ENCODE measurements around the gene CCDC9B.

CCDC9B gene

DNA sequence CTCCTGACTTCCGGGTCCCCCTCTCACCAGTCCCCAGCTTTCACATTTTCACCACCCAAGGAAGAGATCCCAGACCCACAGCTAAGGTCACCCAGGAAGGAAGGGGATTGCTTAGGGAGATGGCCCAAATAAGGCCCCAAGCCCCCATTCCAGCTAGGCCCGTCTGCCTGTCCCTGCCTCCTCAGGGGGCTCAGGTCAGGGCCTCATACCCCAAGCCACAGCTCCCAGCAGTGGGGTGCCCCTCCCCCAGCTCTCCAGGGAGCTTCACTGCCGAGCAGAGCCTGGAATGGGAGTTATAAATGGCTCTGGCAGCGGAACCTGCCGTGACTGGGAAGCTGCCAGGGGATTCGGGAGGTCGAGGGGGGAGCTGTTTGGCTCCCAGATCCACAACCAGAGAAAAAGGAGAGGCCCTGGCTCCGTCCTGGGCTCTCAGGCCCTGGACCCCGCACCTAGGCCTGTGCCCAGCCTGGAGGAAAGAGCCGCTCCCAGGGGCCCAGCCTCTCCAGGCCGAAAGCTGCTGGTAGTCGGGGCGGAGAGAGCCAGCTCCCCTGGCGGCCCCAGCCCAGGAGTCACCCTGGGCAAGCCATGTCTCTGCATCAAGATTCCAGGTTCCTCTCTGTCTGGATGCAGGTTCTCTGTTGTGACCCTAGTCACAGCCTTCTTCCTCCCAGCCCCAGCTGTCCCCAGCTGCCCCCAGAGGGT, 550 bp downstream of the CCDC9B start:
- H3K9me3 Mint-ChIP-seq = no peaks in the 10 kb centered on the region

DNA sequence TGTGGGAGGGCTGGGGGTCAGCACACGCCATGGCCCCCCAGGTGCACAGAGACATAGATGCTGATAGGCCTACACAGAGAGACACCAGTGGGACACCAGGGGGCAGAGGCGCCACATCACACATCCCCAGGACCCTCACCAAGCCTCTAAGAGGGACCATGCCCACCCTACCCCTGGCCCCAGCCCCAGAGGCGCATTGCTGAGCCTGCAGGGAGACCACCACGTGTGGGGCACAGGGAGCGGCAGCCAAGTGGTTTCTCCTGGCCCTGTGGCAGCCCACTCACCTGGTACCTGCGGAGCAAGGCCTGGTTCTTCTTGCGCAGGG, 1.2 kb downstream of the CCDC9B start:
- Mint-ChIP-seq H3K27ac (no peak overlapping the region), H3K9me3 (no peaks in the 10 kb centered on the region), H3K27me3 (no peaks in the 10 kb centered on the region), H3K36me3 (no peaks in the 10 kb centered on the region), H3K4me1 (peaks cover 4% of the 10 kb centered on the region), H3K4me3 (no peak overlapping the region)

More for the DNA sequence above, 550 bp downstream of the CCDC9B start:
- Mint-ChIP-seq H3K36me3 (no peaks in the 10 kb centered on the region), H3K4me3 (no peak overlapping the region), H3K4me1 (peaks cover 4% of the 10 kb centered on the region), H3K27ac (no peak overlapping the region), H3K27me3 (no peaks in the 10 kb centered on the region)

GRCh38 chr15:40338921-40339620, 1.7 kb downstream of the CCDC9B start:
- H3K9me3 Mint-ChIP-seq = no peaks in the 10 kb centered on the region
- H3K4me3 Mint-ChIP-seq = no peak overlapping the region
- H3K36me3 Mint-ChIP-seq = no peaks in the 10 kb centered on the region
- peaks cover 9% of the 10 kb centered on the region for H3K4me1 Mint-ChIP-seq
- H3K27me3 Mint-ChIP-seq = no peaks in the 10 kb centered on the region
- no peak overlapping the region for H3K27ac Mint-ChIP-seq

GRCh38 chr15:40338041-40338657, 2.6 kb downstream of the CCDC9B start:
- Mint-ChIP-seq H3K4me3 (peak overlapping the region; percentile 49), H3K9me3 (no peaks in the 10 kb centered on the region), H3K4me1 (peaks cover 16% of the 10 kb centered on the region), H3K27me3 (no peaks in the 10 kb centered on the region), H3K36me3 (no peaks in the 10 kb centered on the region), H3K27ac (no peak overlapping the region)

DNA sequence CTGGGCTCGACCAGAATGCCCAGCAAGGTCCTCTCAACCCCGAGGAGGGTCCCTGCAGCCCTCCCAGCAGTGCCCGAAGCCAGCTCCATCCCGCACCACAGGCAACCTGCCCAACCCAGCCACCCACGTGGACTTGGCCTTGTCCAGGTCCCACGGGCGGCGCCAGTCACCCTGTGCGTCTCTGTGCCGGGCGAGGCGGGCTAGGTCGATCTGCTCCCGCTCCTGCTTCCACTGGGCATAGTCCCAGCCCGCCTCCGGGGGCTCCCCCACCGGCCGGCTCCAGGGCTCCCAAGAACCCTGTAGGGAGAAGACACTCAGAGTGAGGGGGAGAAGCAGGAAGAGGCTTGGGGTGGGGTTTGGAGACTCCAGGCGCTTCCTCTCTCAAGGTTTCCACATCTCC, 3.1 kb downstream of the CCDC9B start:
- no peaks in the 10 kb centered on the region for H3K27me3 Mint-ChIP-seq
- no peaks in the 10 kb centered on the region for H3K36me3 Mint-ChIP-seq
- peaks cover 16% of the 10 kb centered on the region for H3K4me1 Mint-ChIP-seq
- no peak overlapping the region for H3K27ac Mint-ChIP-seq
- no peaks in the 10 kb centered on the region for H3K9me3 Mint-ChIP-seq
- peak overlapping the region; percentile 49 for H3K4me3 Mint-ChIP-seq

GRCh38 chr15:40336744-40337122, 4.0 kb downstream of the CCDC9B start:
- no peaks in the 10 kb centered on the region for H3K27me3 Mint-ChIP-seq
- no peaks in the 10 kb centered on the region for H3K36me3 Mint-ChIP-seq
- H3K9me3 Mint-ChIP-seq = no peaks in the 10 kb centered on the region
- H3K4me3 Mint-ChIP-seq = no peak overlapping the region
- H3K4me1 Mint-ChIP-seq = peaks cover 16% of the 10 kb centered on the region
- no peak overlapping the region for H3K27ac Mint-ChIP-seq

- no peak overlapping the region for H3K27ac Mint-ChIP-seq
- H3K27me3 Mint-ChIP-seq = no peaks in the 10 kb centered on the region
- H3K4me3 Mint-ChIP-seq = no peak overlapping the region
- no peaks in the 10 kb centered on the region for H3K9me3 Mint-ChIP-seq
- H3K4me1 Mint-ChIP-seq = peaks cover 16% of the 10 kb centered on the region
- no peaks in the 10 kb centered on the region for H3K36me3 Mint-ChIP-seq
Measured at GRCh38 chr15:40335938-40336743, 4.6 kb downstream of the CCDC9B start.

GRCh38 chr15:40334941-40335795, 5.6 kb downstream of the CCDC9B start:
- H3K4me3 Mint-ChIP-seq = no peak overlapping the region
- H3K27ac Mint-ChIP-seq = no peak overlapping the region
- H3K27me3 Mint-ChIP-seq = no peaks in the 10 kb centered on the region
- no peaks in the 10 kb centered on the region for H3K9me3 Mint-ChIP-seq
- H3K4me1 Mint-ChIP-seq = peaks cover 16% of the 10 kb centered on the region
- no peaks in the 10 kb centered on the region for H3K36me3 Mint-ChIP-seq

GRCh38 chr15:40334541-40334940, 6.2 kb downstream of the CCDC9B start:
- Mint-ChIP-seq H3K27me3 (no peaks in the 10 kb centered on the region), H3K9me3 (no peaks in the 10 kb centered on the region), H3K27ac (no peak overlapping the region), H3K4me3 (no peak overlapping the region), H3K36me3 (no peaks in the 10 kb centered on the region), H3K4me1 (peaks cover 16% of the 10 kb centered on the region)

- H3K27me3 Mint-ChIP-seq = no peaks in the 10 kb centered on the region
- peak overlapping the region; percentile 76 for H3K27ac Mint-ChIP-seq
- H3K4me1 Mint-ChIP-seq = peaks cover 16% of the 10 kb centered on the region
- no peaks in the 10 kb centered on the region for H3K36me3 Mint-ChIP-seq
- peak overlapping the region; percentile 2 for H3K4me3 Mint-ChIP-seq
- no peaks in the 10 kb centered on the region for H3K9me3 Mint-ChIP-seq
Measured at GRCh38 chr15:40333922-40334492, 6.7 kb downstream of the CCDC9B start.

- Mint-ChIP-seq H3K4me1 (peaks cover 19% of the 10 kb centered on the region), H3K27me3 (no peaks in the 10 kb centered on the region), H3K4me3 (no peak overlapping the region), H3K9me3 (no peaks in the 10 kb centered on the region), H3K36me3 (no peaks in the 10 kb centered on the region), H3K27ac (no peak overlapping the region)
Measured at GRCh38 chr15:40332113-40332781, 8.5 kb downstream of the CCDC9B start.

DNA sequence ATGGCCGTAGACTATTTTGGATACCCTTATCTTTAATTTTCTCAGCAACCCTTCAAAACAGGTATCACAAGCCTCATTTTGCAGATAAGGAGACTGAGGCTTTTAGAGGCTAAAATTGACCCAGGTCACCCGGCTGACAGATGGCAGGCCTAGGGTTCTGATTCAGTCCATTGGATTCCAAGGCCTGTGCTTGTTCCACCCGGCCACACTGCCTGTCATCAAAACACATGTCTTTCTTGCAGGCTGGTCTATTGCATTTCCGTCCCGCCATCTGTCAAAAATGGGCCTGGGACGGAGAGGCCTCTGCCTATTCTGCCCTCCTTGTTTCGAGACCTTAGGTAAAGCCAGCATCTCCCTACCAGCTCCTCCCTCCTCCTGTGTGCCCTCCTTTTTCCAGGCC, 9.1 kb downstream of the CCDC9B start:
- no peaks in the 10 kb centered on the region for H3K27me3 Mint-ChIP-seq
- H3K27ac Mint-ChIP-seq = no peak overlapping the region
- H3K4me3 Mint-ChIP-seq = no peak overlapping the region
- H3K36me3 Mint-ChIP-seq = no peaks in the 10 kb centered on the region
- H3K4me1 Mint-ChIP-seq = peaks cover 19% of the 10 kb centered on the region
- H3K9me3 Mint-ChIP-seq = no peaks in the 10 kb centered on the region

- H3K36me3 Mint-ChIP-seq = no peaks in the 10 kb centered on the region
- H3K4me1 Mint-ChIP-seq = peaks cover 20% of the 10 kb centered on the region
- H3K27me3 Mint-ChIP-seq = no peaks in the 10 kb centered on the region
- H3K9me3 Mint-ChIP-seq = no peaks in the 10 kb centered on the region
- no peak overlapping the region for H3K27ac Mint-ChIP-seq
- no peak overlapping the region for H3K4me3 Mint-ChIP-seq
Measured at GRCh38 chr15:40331026-40331425, 9.7 kb downstream of the CCDC9B start.

- peaks cover 24% of the 10 kb centered on the region for H3K4me1 Mint-ChIP-seq
- no peak overlapping the region for H3K27ac Mint-ChIP-seq
- no peaks in the 10 kb centered on the region for H3K9me3 Mint-ChIP-seq
- no peak overlapping the region for H3K4me3 Mint-ChIP-seq
- no peaks in the 10 kb centered on the region for H3K27me3 Mint-ChIP-seq
- no peaks in the 10 kb centered on the region for H3K36me3 Mint-ChIP-seq
Measured at GRCh38 chr15:40330368-40330836, 10.3 kb downstream of the CCDC9B start.

Measured in activated naive CD4-positive, alpha-beta T cell treated with anti-CD3 and anti-CD28 coated beads, Interleukin-2, amount 50 U/mL, for 24 hours (primary cell).